Measurements from ENCODE around the gene HEMGN.

DNA sequence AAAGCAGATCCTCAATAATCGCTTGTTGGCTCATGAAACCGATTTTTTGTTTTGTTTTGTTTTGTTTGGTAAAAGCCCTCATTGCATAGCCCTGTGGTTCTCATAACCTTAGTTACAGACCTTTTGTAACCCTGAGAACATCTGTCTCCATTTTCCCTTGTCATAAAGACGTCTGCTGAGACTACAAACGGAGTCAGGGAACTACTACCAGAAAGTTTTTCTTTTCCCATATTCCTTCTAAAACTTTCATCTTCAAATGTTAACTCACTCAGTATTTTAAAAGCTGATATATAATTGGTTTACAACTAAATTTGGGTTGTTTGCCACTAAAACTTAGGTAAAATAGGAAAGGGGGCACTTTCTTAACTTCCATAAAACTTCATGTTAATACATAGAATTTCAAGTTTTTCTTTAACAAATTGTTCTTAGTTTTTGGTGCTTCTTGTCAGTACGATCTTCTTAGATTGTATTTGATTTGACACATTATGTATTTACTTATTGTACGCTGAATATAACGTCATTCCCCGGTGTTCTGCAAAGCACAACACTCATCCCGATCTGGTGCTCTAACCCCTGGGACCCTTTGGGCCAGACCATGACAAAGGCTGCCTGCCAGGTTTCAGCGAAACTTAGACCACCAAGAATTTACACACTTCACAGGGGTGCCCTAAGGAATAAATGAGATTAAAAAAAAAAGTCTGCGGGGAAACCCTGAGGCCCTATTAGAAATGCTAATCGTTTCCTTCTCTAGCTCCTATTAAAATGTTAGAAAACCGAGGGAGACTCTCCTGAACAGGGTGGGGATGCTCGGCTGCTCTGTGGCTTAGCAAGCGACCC, 44.1 kb upstream of the HEMGN start:
- TF ChIP-seq RAD21 (IDR thresholded peaks at IDR 0.05; ENCODE audit: low read length) (no peak), POLR2A (IDR thresholded peaks at IDR 0.05; ENCODE audit: low read depth, low read length) (no peak; the same call in 1 of the 2 replicates), MXI1 (IDR thresholded peaks at IDR 0.05; ENCODE audit: borderline replicate concordance, low read depth, low read length) (no peak), MAFK (IDR thresholded peaks at IDR 0.05; ENCODE audit: low read depth, low read length) (no peak)
- TF ChIP-seq, protein P1, sequence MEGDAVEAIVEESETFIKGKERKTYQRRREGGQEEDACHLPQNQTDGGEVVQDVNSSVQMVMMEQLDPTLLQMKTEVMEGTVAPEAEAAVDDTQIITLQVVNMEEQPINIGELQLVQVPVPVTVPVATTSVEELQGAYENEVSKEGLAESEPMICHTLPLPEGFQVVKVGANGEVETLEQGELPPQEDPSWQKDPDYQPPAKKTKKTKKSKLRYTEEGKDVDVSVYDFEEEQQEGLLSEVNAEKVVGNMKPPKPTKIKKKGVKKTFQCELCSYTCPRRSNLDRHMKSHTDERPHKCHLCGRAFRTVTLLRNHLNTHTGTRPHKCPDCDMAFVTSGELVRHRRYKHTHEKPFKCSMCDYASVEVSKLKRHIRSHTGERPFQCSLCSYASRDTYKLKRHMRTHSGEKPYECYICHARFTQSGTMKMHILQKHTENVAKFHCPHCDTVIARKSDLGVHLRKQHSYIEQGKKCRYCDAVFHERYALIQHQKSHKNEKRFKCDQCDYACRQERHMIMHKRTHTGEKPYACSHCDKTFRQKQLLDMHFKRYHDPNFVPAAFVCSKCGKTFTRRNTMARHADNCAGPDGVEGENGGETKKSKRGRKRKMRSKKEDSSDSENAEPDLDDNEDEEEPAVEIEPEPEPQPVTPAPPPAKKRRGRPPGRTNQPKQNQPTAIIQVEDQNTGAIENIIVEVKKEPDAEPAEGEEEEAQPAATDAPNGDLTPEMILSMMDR (conservative IDR thresholded peaks at IDR 0.05; ENCODE audit: low read depth, low read length), result no peak
